HG03432 (cell line): ENCODE results near the gene LRRC45.

Experiments used
- ATAC-seq: cut with Tn5 transposase; IDR thresholded peaks from one replicate; pipeline ENCODE4 v1.9.1; 2021; ENCODE audit warnings: mild to moderate bottlenecking, moderate library complexity; ENCODE audit not compliant: unreplicated experiment

Gene LRRC45

DNA sequence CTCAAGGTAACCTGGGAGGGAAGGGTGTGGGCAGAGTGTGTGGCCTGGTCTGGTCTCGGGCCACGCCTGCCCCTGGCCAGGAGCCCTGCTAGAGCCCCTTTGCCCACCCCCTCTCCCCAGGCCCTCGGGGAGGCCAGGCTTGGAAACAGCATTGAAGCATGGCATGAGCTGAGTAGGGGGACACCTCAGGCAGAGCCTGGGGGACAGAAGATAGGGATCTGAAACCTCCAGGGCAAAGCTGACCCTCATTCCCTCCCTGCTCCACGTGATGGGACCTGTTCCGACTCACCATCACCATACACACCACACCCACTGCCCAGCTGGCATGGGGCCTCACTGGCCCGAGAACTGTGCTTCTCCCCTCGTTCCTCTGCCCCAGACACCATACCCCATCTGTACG is 26.0 kb downstream of the LRRC45 start:
- no peak for ATAC-seq

GRCh38 chr17:82049521-82049971 is 26.4 kb downstream of the LRRC45 start:
- ATAC-seq = no peak

GRCh38 chr17:82050152-82050760 is 27.2 kb downstream of the LRRC45 start:
- ATAC-seq = no peak

- no peak for ATAC-seq
These were observed 27.9 kb downstream of the LRRC45 start for GRCh38 chr17:82050761-82051641.

- no peak for ATAC-seq
These were observed 28.9 kb downstream of the LRRC45 start, which contains the start of the genes GPS1 and RFNG for GRCh38 chr17:82051776-82052637. TSS of gene GPS1 (plus strand) at chr17:82051898. CDS start at chr17:82051932, 34 bp downstream. TSS of gene RFNG (minus strand) at chr17:82051811. CDS start at chr17:82051766, 45 bp downstream.

GRCh38 chr17:82052638-82053059 is 29.5 kb downstream of the LRRC45 start:
- no peak for ATAC-seq

GRCh38 chr17:82053130-82053529 is 30.0 kb downstream of the LRRC45 start:
- ATAC-seq = no peak

- ATAC-seq = no peak
These were observed 30.6 kb downstream of the LRRC45 start for GRCh38 chr17:82053556-82054263.

GRCh38 chr17:82054351-82055022 is 31.4 kb downstream of the LRRC45 start:
- ATAC-seq = no peak

- ATAC-seq = no peak
These were observed 32.2 kb downstream of the LRRC45 start for GRCh38 chr17:82055023-82055964.

- ATAC-seq = no peak
These were observed 33.0 kb downstream of the LRRC45 start for GRCh38 chr17:82055965-82056728.

GRCh38 chr17:82056729-82057621 is 33.9 kb downstream of the LRRC45 start:
- no peak for ATAC-seq

DNA sequence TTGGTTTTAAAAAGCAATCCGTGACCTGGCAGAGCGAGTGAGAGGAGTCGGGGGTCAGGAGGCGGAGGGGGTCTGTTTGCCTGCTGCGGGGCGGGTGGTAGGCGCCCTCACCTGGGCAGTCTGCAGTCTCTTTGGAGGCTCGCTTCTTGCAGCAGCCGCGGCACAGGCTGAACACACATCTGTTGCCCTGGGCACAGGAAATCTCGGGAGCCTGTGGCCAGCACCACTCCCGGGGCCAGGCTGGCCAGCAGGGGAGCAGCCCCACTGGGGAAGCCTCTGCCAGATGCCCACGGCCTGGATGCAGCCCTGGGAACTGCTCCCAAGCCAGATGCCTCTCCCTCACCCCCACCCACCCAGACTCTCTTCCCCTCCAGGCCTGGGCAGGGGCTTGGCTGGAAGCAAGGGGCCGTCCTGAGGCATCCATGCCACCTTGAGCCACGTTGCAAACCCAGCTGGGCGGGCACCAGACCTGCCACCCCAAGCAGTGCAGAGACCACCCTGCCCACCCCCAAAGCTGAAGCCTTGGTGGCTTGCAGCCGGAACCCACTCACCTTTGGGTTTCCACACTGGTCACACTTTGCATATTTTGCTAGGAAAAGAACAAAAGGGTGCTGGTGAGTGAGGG is 35.2 kb downstream of the LRRC45 start:
- ATAC-seq = no peak

GRCh38 chr17:82058855-82059249 is 35.7 kb downstream of the LRRC45 start:
- no peak for ATAC-seq

DNA sequence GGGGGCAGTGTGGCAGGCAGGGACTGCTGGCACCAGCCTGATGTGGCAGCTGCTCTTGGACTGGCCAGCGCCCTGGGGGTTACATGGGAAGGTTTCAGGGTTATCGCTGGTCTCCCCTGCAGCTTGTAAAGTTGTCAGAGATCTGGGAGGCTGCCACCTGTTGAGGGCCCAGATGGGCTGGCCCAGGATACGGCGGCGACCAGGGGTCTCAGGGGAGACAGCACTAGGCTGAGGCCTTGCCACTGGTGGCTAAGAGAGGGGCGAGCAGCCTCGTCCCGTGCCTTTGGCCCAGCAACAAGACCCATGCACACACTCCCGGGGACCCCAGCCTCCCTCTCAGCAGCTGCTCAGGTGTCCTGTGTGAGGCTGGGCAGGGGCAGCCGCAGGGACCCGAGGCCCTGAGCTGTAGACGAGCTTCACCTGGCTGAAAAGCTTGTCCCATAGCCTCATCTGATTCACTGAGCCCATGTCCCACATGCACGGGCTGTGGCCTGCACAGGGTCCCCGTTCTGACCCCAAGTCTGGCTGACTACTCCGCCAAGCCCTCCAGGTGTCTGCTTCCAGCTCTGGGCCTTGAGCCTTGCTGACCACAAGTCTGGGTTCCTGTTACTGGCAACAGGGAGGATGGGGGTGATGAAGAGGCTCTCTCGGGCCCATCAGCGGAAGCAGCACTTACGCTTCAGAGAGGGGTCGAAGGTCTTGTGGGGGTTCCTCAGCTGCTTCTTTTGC is 36.3 kb downstream of the LRRC45 start:
- no peak for ATAC-seq

- ATAC-seq = no peak
These were observed 36.9 kb downstream of the LRRC45 start for GRCh38 chr17:82060001-82060380.
